Keratinocyte (primary cell): ENCODE data around the gene BEAN1. TPM values are rescaled to one million over a fixed set of nuclear protein-coding genes. Genes with fewer than 3 reads are reported as not detected.

Source experiments
- DNase-seq: peaks from one replicate; pipeline ENCODE4 v3.0.0-alpha.2; 2011; ENCODE audit warnings: low read depth, missing footprints, low spot score
- FAIRE-seq: peaks from 2 replicates; lab custom pipeline; 2011; peaks lifted over from hg19 to GRCh38; lab: Jason Lieb, UNC
- H2AFZ ChIP-seq: 2 replicates; pipeline ENCODE4 v1.6.0; 2012; ENCODE audit warnings: low read length, control low read depth, inconsistent platforms; ENCODE audit not compliant: control insufficient read depth
- H3K27ac ChIP-seq: 2 replicates; pipeline ENCODE4 v1.5.1; 2011; ENCODE audit warnings: low read length; ENCODE audit not compliant: control insufficient read depth, insufficient read depth
- H3K27me3 ChIP-seq: 3 replicates; pipeline ENCODE4 v1.6.0; 2011; ENCODE audit warnings: low read length; ENCODE audit not compliant: control insufficient read depth, insufficient read depth; ENCODE audit errors: extremely low read depth
- H3K36me3 ChIP-seq, 2 experiments: 2 replicates in 1 of 2; 3 replicates in 1 of 2; pipeline ENCODE4 v1.5.1; 2011; ENCODE audit warnings: low read length in 2 of 2, mild to moderate bottlenecking in 1 of 2; ENCODE audit not compliant: control insufficient read depth in 2 of 2, insufficient read depth in 2 of 2; ENCODE audit errors: extremely low read depth in 1 of 2
- H3K4me1 ChIP-seq: 3 replicates; pipeline ENCODE4 v1.5.1; 2011; ENCODE audit warnings: low read length; ENCODE audit not compliant: control insufficient read depth, insufficient read depth; ENCODE audit errors: extremely low read depth
- H3K4me2 ChIP-seq: 3 replicates; pipeline ENCODE4 v1.6.0; 2011; ENCODE audit warnings: low read depth, low read length; ENCODE audit not compliant: control insufficient read depth, insufficient read depth; ENCODE audit errors: extremely low read depth
- H3K4me3 ChIP-seq, 3 experiments: fragments of 200-600 bp in 1 of 3; sonication (generic) in 1 of 3; 2 replicates in 2 of 3; 3 replicates in 1 of 3; pipeline ENCODE4 v1.5.1; 2011 to 2016; ENCODE audit warnings: low read length in 3 of 3, mild to moderate bottlenecking in 3 of 3, control low read depth in 2 of 3, inconsistent platforms in 1 of 3, low read depth in 1 of 3, mixed read lengths in 1 of 3, mixed run types in 1 of 3, moderate library complexity in 1 of 3; ENCODE audit not compliant: control insufficient read depth in 2 of 3, insufficient read depth in 2 of 3; ENCODE audit errors: extremely low read depth in 1 of 3
- H3K79me2 ChIP-seq: 2 replicates; pipeline ENCODE4 v1.6.0; 2012; ENCODE audit warnings: low read length; ENCODE audit not compliant: control insufficient read depth, insufficient read depth
- H3K9ac ChIP-seq: 3 replicates; pipeline ENCODE4 v1.6.0; 2011; ENCODE audit warnings: low read length; ENCODE audit not compliant: control insufficient read depth, insufficient read depth; ENCODE audit errors: extremely low read depth
- H3K9me1 ChIP-seq: 3 replicates; pipeline ENCODE4 v1.6.0; 2011; ENCODE audit warnings: low read length; ENCODE audit not compliant: control insufficient read depth, insufficient read depth; ENCODE audit errors: extremely low read depth
- H3K9me3 ChIP-seq: 2 replicates; pipeline ENCODE4 v1.5.1; 2012; ENCODE audit warnings: low read depth, low read length; ENCODE audit not compliant: control insufficient read depth
- H4K20me1 ChIP-seq: 3 replicates; pipeline ENCODE4 v1.6.0; 2011; ENCODE audit warnings: low read length; ENCODE audit not compliant: control insufficient read depth, insufficient read depth; ENCODE audit errors: extremely low read depth
- CTCF ChIP-seq, 3 experiments: IDR thresholded peaks in 1 of 3; conservative IDR thresholded peaks in 1 of 3; optimal IDR thresholded peaks in 1 of 3; 2 replicates in 2 of 3; 3 replicates in 1 of 3; pipeline versions ENCODE3 to v1.5.1; 2011; ENCODE audit warnings: low read length in 3 of 3, mild to moderate bottlenecking in 3 of 3, moderate library complexity in 2 of 3, control low read depth in 1 of 3, inconsistent platforms in 1 of 3; ENCODE audit not compliant: insufficient read depth in 2 of 3; ENCODE audit errors: extremely low read depth in 1 of 3
- EZH2 ChIP-seq: IDR thresholded peaks from one replicate; pipeline ENCODE4 v1.6.1; 2012; ENCODE audit warnings: inconsistent platforms, mild to moderate bottlenecking, low read length, moderate library complexity
- dilution Hi-C: fragments of 300-500 bp; cut with MboI; formaldehyde crosslinking; loops from one replicate; pipeline ENCODE4 v1.7.0; 2020; ENCODE audit warnings: low sequenced_read_pairs; ENCODE audit not compliant: extremely low pct_ligation_motif_present
- polyA plus RNA-seq, 5 experiments: library from polyadenylated mRNA; depleted of rRNA in 3 of 5; stranded (reverse) in 3 of 5; stranded (forward) in 1 of 5; unstranded in 1 of 5; fragments of >200 nt; gene quantifications; 1 replicate in 1 of 5; 2 replicates in 3 of 5; 3 replicates in 1 of 5; pipeline versions ENCODE4 v1.2.1 to v1.2.3, GENCODE V29; 2011 to 2012; ENCODE audit warnings: missing spikeins in 2 of 5, low read depth in 1 of 5, low replicate concordance in 1 of 5

Gene BEAN1
- polyA plus RNA-seq, 1 donor (not counting 4 experiments of a cell fraction or from before 2014, with no cell fraction given) = 0.24 TPM

GRCh38 chr16:66399031-66399430 is 28.1 kb upstream of the BEAN1 start:
- no peaks in the 10 kb centered on the region for H3K9me1 ChIP-seq
- dilution Hi-C loops = no loop called here

GRCh38 chr16:66399930-66400329 is 27.2 kb upstream of the BEAN1 start:
- TF ChIP-seq CTCF (optimal IDR thresholded peaks at IDR 0.05 in 1 of 3, IDR thresholded peaks at IDR 0.05 in 1 of 3, conservative IDR thresholded peaks at IDR 0.05 in 1 of 3; ENCODE audit: extremely low read depth in 1 of 3, insufficient read depth in 2 of 3, low read length in 3 of 3) (no peak), EZH2 (no peak)
- Histone ChIP-seq H3K9me3 (no peaks in the 10 kb centered on the region), H4K20me1 (no peaks in the 10 kb centered on the region), H2AFZ (no peak overlapping the region), H3K27me3 (no peaks in the 10 kb centered on the region), H3K4me2 (no peak overlapping the region), H3K4me1 (no peaks in the 10 kb centered on the region), H3K4me3 (no peak overlapping the region), H3K36me3 (no peaks in the 10 kb centered on the region), H3K9me1 (no peaks in the 10 kb centered on the region), H3K79me2 (no peaks in the 10 kb centered on the region), H3K27ac (no peak overlapping the region), H3K9ac (no peak overlapping the region)
- DNase-seq (no peak), FAIRE-seq (no peak)
- dilution Hi-C loops = no loop called here

More at GRCh38 chr16:66399031-66399430, 28.1 kb upstream of the BEAN1 start:
- Histone ChIP-seq H3K36me3 (no peaks in the 10 kb centered on the region), H3K79me2 (no peaks in the 10 kb centered on the region), H3K4me2 (no peak overlapping the region), H3K4me1 (no peaks in the 10 kb centered on the region), H3K27ac (no peak overlapping the region), H3K9ac (no peak overlapping the region), H2AFZ (no peak overlapping the region), H3K27me3 (no peaks in the 10 kb centered on the region), H3K4me3 (no peak overlapping the region), H4K20me1 (no peaks in the 10 kb centered on the region), H3K9me3 (no peaks in the 10 kb centered on the region)
- no peak for TF ChIP-seq CTCF (optimal IDR thresholded peaks at IDR 0.05 in 1 of 3, IDR thresholded peaks at IDR 0.05 in 1 of 3, conservative IDR thresholded peaks at IDR 0.05 in 1 of 3; ENCODE audit: extremely low read depth in 1 of 3, insufficient read depth in 2 of 3, low read length in 3 of 3)
- no peak for TF ChIP-seq EZH2
- FAIRE-seq = no peak
- DNase-seq = no peak
